Cerebellar nuclear complex (tissue), 1 donor: ENCODE measurements around the gene ABCF3.
"Not testable (repeated sequence)": the region's sequence is repeated elsewhere in the genome, so short reads cannot be mapped to it uniquely, and the experiment has no call there.

Experiments
- DNase-seq, 2 experiments: peaks; one replicate each; lab custom pipeline; 2025; lab: John Stamatoyannopoulos, UW

ABCF3 gene

GRCh38 chr3:184186184-184186901 lies at the start of gene ABCF3:
Gene ABCF3, plus strand, starts transcription at chr3:184186199. Its CDS starts 9 bp downstream, at chr3:184186208.
- no peak for DNase-seq

GRCh38 chr3:184140436-184140835 lies 45.6 kb upstream of the ABCF3 start:
- DNase-seq: no peak

- no peak for DNase-seq
These were observed 43.8 kb upstream of the ABCF3 start for GRCh38 chr3:184142199-184142598.

GRCh38 chr3:184143327-184143726 lies 42.7 kb upstream of the ABCF3 start:
- no peak for DNase-seq

GRCh38 chr3:184144505-184144904 lies 41.5 kb upstream of the ABCF3 start:
- no peak for DNase-seq

GRCh38 chr3:184145111-184145524 lies 40.9 kb upstream of the ABCF3 start:
- peak in 1 of 2 experiments; percentile 36 for DNase-seq

GRCh38 chr3:184145751-184146270 lies 40.2 kb upstream of the ABCF3 start:
- no peak for DNase-seq

- DNase-seq: no peak
These were observed 37.9 kb upstream of the ABCF3 start for GRCh38 chr3:184148076-184148475.

GRCh38 chr3:184149123-184149522 lies 36.9 kb upstream of the ABCF3 start:
- no peak for DNase-seq

- not testable (repeated sequence) for DNase-seq
These were observed 36.2 kb upstream of the ABCF3 start for GRCh38 chr3:184149770-184150169.

- DNase-seq: no peak
These were observed 30.9 kb upstream of the ABCF3 start, which contains the start of gene DVL3 for GRCh38 chr3:184154885-184155643. Gene DVL3, plus strand, starts transcription at chr3:184155377. Its CDS starts 259 bp downstream, at chr3:184155636.

GRCh38 chr3:184155644-184156521 lies 30.1 kb upstream of the ABCF3 start:
- no peak for DNase-seq

GRCh38 chr3:184156522-184156955 lies 29.5 kb upstream of the ABCF3 start:
- no peak for DNase-seq

GRCh38 chr3:184157206-184157605 lies 28.8 kb upstream of the ABCF3 start:
- DNase-seq: no peak

GRCh38 chr3:184158404-184158803 lies 27.6 kb upstream of the ABCF3 start:
- no peak for DNase-seq

GRCh38 chr3:184160456-184160855 lies 25.5 kb upstream of the ABCF3 start:
- no peak for DNase-seq

GRCh38 chr3:184162571-184163070 lies 23.4 kb upstream of the ABCF3 start:
- not testable (repeated sequence) for DNase-seq

GRCh38 chr3:184164648-184165330 lies 21.2 kb upstream of the ABCF3 start:
- no peak for DNase-seq

- DNase-seq: no peak
These were observed 20.5 kb upstream of the ABCF3 start for GRCh38 chr3:184165543-184165942.

- no peak for DNase-seq
These were observed 19.3 kb upstream of the ABCF3 start for GRCh38 chr3:184166671-184167070.

- no peak for DNase-seq
These were observed 18.2 kb upstream of the ABCF3 start for GRCh38 chr3:184167786-184168185.
